Smooth muscle cell (in vitro differentiated cells): ENCODE measurements around the gene PPHLN1. TPM values are rescaled to one million over a fixed set of nuclear protein-coding genes. Genes with fewer than 3 reads are reported as not detected.
A peak's percentile ranks its signal among the peaks of the same experiment; 100 is the strongest.

Experiments used
- DNase-seq: peaks from one replicate; lab custom pipeline; 2025; ENCODE audit not compliant: unreplicated experiment; lab: John Stamatoyannopoulos, UW
- H2AFZ ChIP-seq: fragments of 200-600 bp; sonication (generic); 2 replicates; pipeline ENCODE4 v1.6.0; 2016; ENCODE audit warnings: antibody characterized with exemption, low read depth, mild to moderate bottlenecking
- H3F3A ChIP-seq: fragments of 200-600 bp; sonication (generic); 2 replicates; pipeline ENCODE4 v1.6.0; 2017; ENCODE audit warnings: antibody characterized with exemption, low read depth
- H3K27ac ChIP-seq: fragments of 200-600 bp; sonication (generic); 2 replicates; pipeline ENCODE4 v1.5.1; 2016; ENCODE audit warnings: low read depth, mild to moderate bottlenecking
- H3K27me3 ChIP-seq: fragments of 200-600 bp; sonication (generic); 2 replicates; pipeline ENCODE4 v1.6.1; 2016; ENCODE audit warnings: low read depth, mild to moderate bottlenecking
- H3K36me3 ChIP-seq: fragments of 200-600 bp; sonication (generic); 2 replicates; pipeline ENCODE4 v1.5.1; 2016; ENCODE audit warnings: low read depth
- H3K4me1 ChIP-seq: fragments of 200-600 bp; sonication (generic); 2 replicates; pipeline ENCODE4 v1.5.1; 2016; ENCODE audit warnings: low read depth
- H3K4me2 ChIP-seq: fragments of 200-600 bp; sonication (generic); 2 replicates; pipeline ENCODE4 v1.6.0; 2016; ENCODE audit warnings: mild to moderate bottlenecking
- H3K4me3 ChIP-seq: fragments of 200-600 bp; sonication (generic); 2 replicates; pipeline ENCODE4 v1.5.1; 2016; ENCODE audit warnings: mild to moderate bottlenecking
- H3K79me2 ChIP-seq: fragments of 200-600 bp; sonication (generic); 2 replicates; pipeline ENCODE4 v1.6.0; 2016; ENCODE audit warnings: low read depth, mild to moderate bottlenecking
- H3K9ac ChIP-seq: fragments of 200-600 bp; sonication (generic); 2 replicates; pipeline ENCODE4 v1.6.0; 2016; ENCODE audit warnings: low read depth
- H3K9me3 ChIP-seq: fragments of 200-600 bp; sonication (generic); replicated peaks from 2 replicates; pipeline ENCODE4 v1.5.1; 2016; ENCODE audit warnings: low read depth
- H4K20me1 ChIP-seq: fragments of 200-600 bp; sonication (generic); 2 replicates; pipeline ENCODE4 v1.6.0; 2016; ENCODE audit warnings: low read depth
- WGBS: methylation state at CpG from one replicate; pipeline ENCODE4 v1.1.7; 2016; ENCODE audit warnings: low lambda C conversion rate; 5-methylcytosine and 5-hydroxymethylcytosine counted together
- polyA plus RNA-seq: library from polyadenylated mRNA; unstranded; fragments of >200 nt; fragmentation: Nextera tagmentation; extraction: Ambion mirVana; gene quantifications from 2 replicates; pipeline ENCODE4 v1.2.1, GENCODE V29; 2016
- total RNA-seq: library from RNA; depleted of rRNA; stranded (reverse); fragments of >200 nt; gene quantifications from 2 replicates; pipeline ENCODE4 v1.2.3, GENCODE V29; 2014
- TF ChIP-seq, protein P1 (sequence below): fragments of 200-600 bp; sonication (generic); IDR thresholded peaks from 2 replicates; pipeline ENCODE4 v1.5.1; 2017; ENCODE audit warnings: borderline replicate concordance, mild to moderate bottlenecking, antibody characterized with exemption; ENCODE audit not compliant: insufficient read depth, poor library complexity, severe bottlenecking

The PPHLN1 gene
- total and polyA plus RNA-seq, 2 experiments from 2014 or later = 49.2 to 59.6 TPM

DNA sequence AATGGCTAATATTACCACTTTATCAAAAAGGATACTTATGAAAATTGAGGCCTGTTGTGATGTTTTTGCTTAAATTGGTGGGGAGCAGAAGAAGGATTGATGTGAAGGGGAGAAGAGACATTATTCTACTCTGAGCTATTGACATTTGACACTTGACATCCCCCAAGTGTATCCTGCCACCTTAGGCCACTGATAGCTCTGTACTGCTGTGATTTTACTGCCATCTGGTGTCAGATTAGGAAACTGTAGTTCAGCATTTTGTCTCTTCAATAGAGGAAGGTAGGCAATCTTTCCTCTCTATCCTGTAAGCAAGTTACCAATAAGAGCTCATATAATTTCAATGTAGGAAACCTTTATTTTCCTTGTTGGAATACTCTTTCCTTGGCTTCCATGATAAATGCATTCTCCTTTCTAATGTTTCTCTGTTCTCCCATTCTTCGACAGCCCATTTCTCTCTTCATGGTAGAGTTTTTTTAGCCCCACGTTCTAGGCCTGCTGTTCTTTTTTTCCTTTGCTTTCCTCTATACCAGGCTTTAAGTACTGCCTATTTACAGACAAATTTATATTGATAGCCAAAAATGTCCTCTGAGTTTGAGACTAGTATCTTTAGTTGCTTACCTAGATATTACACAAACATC is 46.3 kb downstream of the PPHLN1 start:
- TF ChIP-seq, protein P1, sequence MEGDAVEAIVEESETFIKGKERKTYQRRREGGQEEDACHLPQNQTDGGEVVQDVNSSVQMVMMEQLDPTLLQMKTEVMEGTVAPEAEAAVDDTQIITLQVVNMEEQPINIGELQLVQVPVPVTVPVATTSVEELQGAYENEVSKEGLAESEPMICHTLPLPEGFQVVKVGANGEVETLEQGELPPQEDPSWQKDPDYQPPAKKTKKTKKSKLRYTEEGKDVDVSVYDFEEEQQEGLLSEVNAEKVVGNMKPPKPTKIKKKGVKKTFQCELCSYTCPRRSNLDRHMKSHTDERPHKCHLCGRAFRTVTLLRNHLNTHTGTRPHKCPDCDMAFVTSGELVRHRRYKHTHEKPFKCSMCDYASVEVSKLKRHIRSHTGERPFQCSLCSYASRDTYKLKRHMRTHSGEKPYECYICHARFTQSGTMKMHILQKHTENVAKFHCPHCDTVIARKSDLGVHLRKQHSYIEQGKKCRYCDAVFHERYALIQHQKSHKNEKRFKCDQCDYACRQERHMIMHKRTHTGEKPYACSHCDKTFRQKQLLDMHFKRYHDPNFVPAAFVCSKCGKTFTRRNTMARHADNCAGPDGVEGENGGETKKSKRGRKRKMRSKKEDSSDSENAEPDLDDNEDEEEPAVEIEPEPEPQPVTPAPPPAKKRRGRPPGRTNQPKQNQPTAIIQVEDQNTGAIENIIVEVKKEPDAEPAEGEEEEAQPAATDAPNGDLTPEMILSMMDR = peak; percentile 64
- Histone ChIP-seq H3K79me2 (peaks cover 10% of the 10 kb centered on the region), H3K4me2 (no peak overlapping the region), H4K20me1 (peaks cover 16% of the 10 kb centered on the region), H3K9ac (no peak overlapping the region), H3K4me1 (no peaks in the 10 kb centered on the region), H3K27ac (no peak overlapping the region), H3K36me3 (peaks cover 4% of the 10 kb centered on the region), H3K27me3 (no peaks in the 10 kb centered on the region), H3F3A (no peaks in the 10 kb centered on the region), H2AFZ (no peak overlapping the region), H3K9me3 (no peaks in the 10 kb centered on the region), H3K4me3 (no peak overlapping the region)
- WGBS = 95% methylated on average over 2 of the region's 2 CpGs
- DNase-seq = no peak

DNA sequence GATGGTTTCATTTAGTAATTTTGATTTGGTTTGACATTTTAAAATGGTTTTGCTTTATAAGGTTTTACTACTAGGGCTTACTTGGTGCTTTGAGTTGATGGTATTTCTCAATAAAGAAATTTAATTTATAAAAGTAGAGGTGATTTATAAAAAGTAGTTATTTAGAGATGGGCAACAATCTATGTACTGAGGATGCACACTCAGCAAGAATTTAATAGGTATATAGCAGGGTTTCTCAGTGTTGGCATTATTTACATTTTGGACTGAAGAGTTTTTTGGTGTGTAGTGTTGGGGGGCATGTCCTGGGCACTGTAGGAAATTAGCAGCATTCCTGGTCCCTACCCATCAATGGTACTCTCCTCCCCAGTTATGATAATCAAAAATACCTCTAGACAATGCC is 47.7 kb downstream of the PPHLN1 start:
- no peaks in the 10 kb centered on the region for H3F3A ChIP-seq
- H3K4me3 ChIP-seq = no peak overlapping the region
- H4K20me1 ChIP-seq = peaks cover 16% of the 10 kb centered on the region
- no peak for DNase-seq
- H2AFZ ChIP-seq = no peak overlapping the region
- H3K9me3 ChIP-seq = no peaks in the 10 kb centered on the region
- peaks cover 4% of the 10 kb centered on the region for H3K36me3 ChIP-seq
- no peaks in the 10 kb centered on the region for H3K27me3 ChIP-seq
- TF ChIP-seq, protein P1 = no peak
- no peak overlapping the region for H3K4me2 ChIP-seq
- no peak overlapping the region for H3K9ac ChIP-seq
- H3K4me1 ChIP-seq = no peaks in the 10 kb centered on the region
- peaks cover 6% of the 10 kb centered on the region for H3K79me2 ChIP-seq
- no peak overlapping the region for H3K27ac ChIP-seq

DNA sequence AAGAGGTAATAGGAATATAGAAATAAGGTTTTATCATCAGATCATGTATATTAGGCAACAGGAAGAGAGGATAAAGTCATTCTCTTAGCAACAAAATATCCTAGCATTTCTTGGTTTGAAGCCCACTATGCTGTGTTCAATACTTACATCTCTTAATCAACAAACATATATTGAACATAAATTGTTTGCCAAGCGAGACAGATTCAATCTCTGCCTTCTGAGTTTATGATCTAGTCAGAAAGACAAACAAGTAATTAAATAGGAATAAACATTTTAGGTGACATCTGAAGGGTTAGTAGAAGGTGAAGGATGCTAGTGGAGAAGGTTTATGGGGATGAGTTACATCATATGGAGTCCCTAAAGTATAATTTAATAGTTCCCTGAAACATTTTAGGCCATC is 54.8 kb downstream of the PPHLN1 start:
- Histone ChIP-seq H3K4me3 (no peak overlapping the region), H3K27me3 (no peaks in the 10 kb centered on the region), H3K4me1 (peaks cover 8% of the 10 kb centered on the region), H3K36me3 (peaks cover 3% of the 10 kb centered on the region), H3K9ac (no peak overlapping the region), H3K4me2 (no peak overlapping the region), H3K9me3 (no peaks in the 10 kb centered on the region), H3F3A (no peaks in the 10 kb centered on the region), H4K20me1 (peaks cover 3% of the 10 kb centered on the region), H2AFZ (no peak overlapping the region), H3K27ac (no peak overlapping the region), H3K79me2 (no peaks in the 10 kb centered on the region)
- 98% methylated on average over 1 of the region's 1 CpG for WGBS
- DNase-seq = no peak
- TF ChIP-seq, protein P1 = no peak
